ENCODE measurements around the gene MYLK. TPM values are rescaled to one million over a fixed set of nuclear protein-coding genes. Genes with fewer than 3 reads are reported as not detected.

The MYLK gene
- total and polyA plus RNA-seq, 9 donors: 50.2 to 645 (median 205) TPM

- Histone ChIP-seq H3K27ac (peak overlapping the region; percentile 75 to 91), H3K4me1 (ENCODE audit: insufficient read depth) (peaks cover 3% of the 10 kb centered on the region), H3K27me3 (no peaks in the 10 kb centered on the region), H3K9me3 (no peaks in the 10 kb centered on the region), H3K36me3 (no peaks in the 10 kb centered on the region), H3K4me3 (peak overlapping the region; percentile 93)
- TF ChIP-seq POLR2A (IDR thresholded peaks at IDR 0.05): no peak
- TF ChIP-seq CTCF (IDR thresholded peaks at IDR 0.05): peak in 1 of 3 donors; percentile 37
- no peak for TF ChIP-seq EP300 (IDR thresholded peaks at IDR 0.05)
- DNase-seq: peak in 2 of 5 donors; percentile 57 to 62
- 0 to 1% (median 1%) methylated on average over 19 to 65 of the region's 65 CpGs for WGBS, 3 donors
- intact Hi-C loops (cut with DNase I): no loop called here
Measured at GRCh38 chr3:123584284-123584987, 299.7 kb downstream of the MYLK start.

- TF ChIP-seq CTCF (IDR thresholded peaks at IDR 0.05) (no peak), POLR2A (IDR thresholded peaks at IDR 0.05) (no peak), EP300 (IDR thresholded peaks at IDR 0.05) (no peak)
- H3K4me1 ChIP-seq (ENCODE audit: insufficient read depth): peaks cover 3% of the 10 kb centered on the region
- H3K36me3 ChIP-seq: no peaks in the 10 kb centered on the region
- no peaks in the 10 kb centered on the region for H3K27me3 ChIP-seq
- intact Hi-C loops (cut with DNase I): no loop called here
- H3K27ac ChIP-seq: no peak overlapping the region
- no peak for DNase-seq
- H3K9me3 ChIP-seq: no peaks in the 10 kb centered on the region
- 51 to 60% (median 57%) methylated on average over 3 of the region's 3 CpGs for WGBS, 3 donors
- no peak overlapping the region for H3K4me3 ChIP-seq
Measured at GRCh38 chr3:123583561-123583960, 300.6 kb downstream of the MYLK start.

GRCh38 chr3:123582315-123582714, 301.8 kb downstream of the MYLK start:
- Histone ChIP-seq H3K27me3 (no peaks in the 10 kb centered on the region), H3K27ac (no peak overlapping the region), H3K9me3 (no peaks in the 10 kb centered on the region), H3K4me3 (no peak overlapping the region), H3K4me1 (ENCODE audit: insufficient read depth) (peaks cover 3% of the 10 kb centered on the region), H3K36me3 (no peaks in the 10 kb centered on the region)
- DNase-seq: no peak
- intact Hi-C loops (cut with DNase I): no loop called here
- WGBS, 3 donors: 76 to 83% (median 82%) methylated on average over 3 of the region's 3 CpGs
- TF ChIP-seq CTCF (IDR thresholded peaks at IDR 0.05) (no peak), POLR2A (IDR thresholded peaks at IDR 0.05) (no peak), EP300 (IDR thresholded peaks at IDR 0.05) (no peak)

GRCh38 chr3:123576122-123576521, 308.0 kb downstream of the MYLK start:
- no peaks in the 10 kb centered on the region for H3K9me3 ChIP-seq
- no peaks in the 10 kb centered on the region for H3K36me3 ChIP-seq
- TF ChIP-seq CTCF (IDR thresholded peaks at IDR 0.05) (no peak), EP300 (IDR thresholded peaks at IDR 0.05) (no peak), POLR2A (IDR thresholded peaks at IDR 0.05) (no peak)
- H3K27ac ChIP-seq: no peak overlapping the region
- H3K4me1 ChIP-seq (ENCODE audit: insufficient read depth): no peaks in the 10 kb centered on the region
- no peaks in the 10 kb centered on the region for H3K27me3 ChIP-seq
- DNase-seq: no peak
- H3K4me3 ChIP-seq: no peak overlapping the region
- WGBS, 3 donors: 86 to 92% (median 87%) methylated on average over 3 of the region's 3 CpGs
- intact Hi-C loops (cut with DNase I): no loop called here
